Astrocyte of the cerebellum (primary cell): ENCODE results near the gene RELT.

Experiments
- DNase-seq: peaks from one replicate; pipeline ENCODE4 v3.0.0-alpha.2; 2011; ENCODE audit warnings: low read depth
- H3K4me3 ChIP-seq: 2 replicates; pipeline ENCODE4 v1.5.1; 2011; ENCODE audit warnings: mild to moderate bottlenecking, low read depth, low read length, moderate library complexity
- in situ Hi-C: cut with HindIII; loops from 2 replicates; pipeline ENCODE4 v1.10.0; 2017; ENCODE audit warnings: low sequenced_read_pairs
- TF ChIP-seq, protein P1 (sequence below): IDR thresholded peaks from 2 replicates; pipeline ENCODE4 v1.5.1; 2012; ENCODE audit warnings: low read length, low read depth, moderate library complexity, mild to moderate bottlenecking; ENCODE audit errors: missing control alignments

Gene RELT

DNA sequence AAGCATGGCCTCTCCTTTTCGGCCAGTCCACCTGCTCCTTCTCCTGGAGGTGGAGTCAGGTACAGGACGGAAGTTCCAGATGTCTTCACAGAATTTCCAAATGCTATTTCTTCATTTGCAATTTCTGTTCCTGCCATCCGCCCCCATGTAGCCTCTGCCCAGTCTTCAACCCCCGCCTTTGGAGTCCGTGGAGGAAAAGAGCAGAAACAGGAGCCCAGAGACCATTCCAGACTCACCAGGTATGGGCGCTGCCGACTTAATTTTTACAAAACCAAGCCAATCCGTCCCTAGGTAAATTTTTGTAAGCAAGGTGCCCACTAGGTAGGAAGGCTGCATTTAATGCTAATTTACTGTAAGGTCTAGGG lies 28.9 kb downstream of the RELT start:
- in situ Hi-C loops = no loop called here
- TF ChIP-seq, protein P1, sequence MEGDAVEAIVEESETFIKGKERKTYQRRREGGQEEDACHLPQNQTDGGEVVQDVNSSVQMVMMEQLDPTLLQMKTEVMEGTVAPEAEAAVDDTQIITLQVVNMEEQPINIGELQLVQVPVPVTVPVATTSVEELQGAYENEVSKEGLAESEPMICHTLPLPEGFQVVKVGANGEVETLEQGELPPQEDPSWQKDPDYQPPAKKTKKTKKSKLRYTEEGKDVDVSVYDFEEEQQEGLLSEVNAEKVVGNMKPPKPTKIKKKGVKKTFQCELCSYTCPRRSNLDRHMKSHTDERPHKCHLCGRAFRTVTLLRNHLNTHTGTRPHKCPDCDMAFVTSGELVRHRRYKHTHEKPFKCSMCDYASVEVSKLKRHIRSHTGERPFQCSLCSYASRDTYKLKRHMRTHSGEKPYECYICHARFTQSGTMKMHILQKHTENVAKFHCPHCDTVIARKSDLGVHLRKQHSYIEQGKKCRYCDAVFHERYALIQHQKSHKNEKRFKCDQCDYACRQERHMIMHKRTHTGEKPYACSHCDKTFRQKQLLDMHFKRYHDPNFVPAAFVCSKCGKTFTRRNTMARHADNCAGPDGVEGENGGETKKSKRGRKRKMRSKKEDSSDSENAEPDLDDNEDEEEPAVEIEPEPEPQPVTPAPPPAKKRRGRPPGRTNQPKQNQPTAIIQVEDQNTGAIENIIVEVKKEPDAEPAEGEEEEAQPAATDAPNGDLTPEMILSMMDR = no peak
- no peak overlapping the region for H3K4me3 ChIP-seq
- no peak for DNase-seq

DNA sequence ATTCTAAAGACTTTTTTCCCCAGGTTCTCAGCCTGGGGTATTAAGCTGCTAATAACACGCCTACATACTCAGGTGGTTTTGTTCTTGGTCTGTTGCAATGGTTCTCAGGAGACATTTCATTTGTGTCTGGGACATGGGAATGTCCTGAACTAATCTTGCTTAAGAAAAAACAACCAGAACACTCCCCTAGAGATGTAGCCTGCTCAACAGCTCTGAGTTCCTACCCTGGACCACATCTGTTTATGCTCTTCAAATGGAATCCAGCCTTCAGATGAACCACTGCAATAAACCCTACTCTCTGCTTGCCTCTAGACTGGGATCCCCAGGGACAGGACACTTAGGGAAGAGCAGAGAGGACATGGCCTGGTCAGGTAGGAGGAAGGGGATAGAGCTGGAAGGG lies 29.9 kb downstream of the RELT start:
- TF ChIP-seq, protein P1 = no peak
- no peak for DNase-seq
- no peak overlapping the region for H3K4me3 ChIP-seq
- in situ Hi-C loops = no loop called here

DNA sequence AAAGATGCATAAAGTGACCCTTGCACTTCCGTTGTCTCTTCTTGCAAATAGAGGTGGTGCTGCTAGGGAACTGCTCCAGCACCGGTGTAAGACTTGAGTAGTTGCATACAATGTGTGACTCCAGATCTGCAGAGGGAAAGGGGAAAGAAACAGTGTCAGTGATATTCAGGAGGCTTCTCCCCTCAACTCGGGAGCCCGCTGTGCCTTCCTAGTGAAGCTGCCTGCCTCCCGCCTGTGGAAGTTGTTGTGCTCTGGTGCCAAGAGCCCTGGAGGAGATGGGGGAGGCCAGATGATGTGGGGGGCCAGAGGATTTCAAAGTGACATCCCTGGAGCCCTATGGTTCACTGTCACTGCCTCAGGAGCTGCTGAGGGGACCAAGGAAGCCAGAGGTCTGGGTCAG lies 30.4 kb downstream of the RELT start:
- in situ Hi-C loops = no loop called here
- DNase-seq = no peak
- H3K4me3 ChIP-seq = no peak overlapping the region
- TF ChIP-seq, protein P1 = no peak

DNA sequence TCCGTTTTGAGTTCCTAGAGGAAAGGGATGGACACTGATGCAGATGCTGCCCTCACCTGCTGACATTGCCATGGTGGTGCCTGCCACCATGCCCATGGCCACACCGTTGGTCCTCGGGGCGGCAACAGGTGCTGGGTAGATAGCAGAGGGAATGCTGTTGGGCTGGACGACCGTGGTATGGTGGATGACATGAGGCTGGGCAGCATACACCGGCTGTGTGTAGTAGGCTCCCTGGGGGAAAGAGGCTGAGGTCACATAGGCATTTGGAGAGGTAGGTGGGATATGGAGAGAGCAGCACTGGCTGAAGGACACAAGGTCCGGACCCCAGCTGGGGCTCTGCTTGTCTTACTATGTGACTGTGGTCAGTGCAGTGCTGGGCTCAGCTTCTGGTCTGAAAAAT lies 33.2 kb downstream of the RELT start:
- in situ Hi-C loops = no loop called here
- no peak overlapping the region for H3K4me3 ChIP-seq
- TF ChIP-seq, protein P1 = no peak
- DNase-seq = no peak

DNA sequence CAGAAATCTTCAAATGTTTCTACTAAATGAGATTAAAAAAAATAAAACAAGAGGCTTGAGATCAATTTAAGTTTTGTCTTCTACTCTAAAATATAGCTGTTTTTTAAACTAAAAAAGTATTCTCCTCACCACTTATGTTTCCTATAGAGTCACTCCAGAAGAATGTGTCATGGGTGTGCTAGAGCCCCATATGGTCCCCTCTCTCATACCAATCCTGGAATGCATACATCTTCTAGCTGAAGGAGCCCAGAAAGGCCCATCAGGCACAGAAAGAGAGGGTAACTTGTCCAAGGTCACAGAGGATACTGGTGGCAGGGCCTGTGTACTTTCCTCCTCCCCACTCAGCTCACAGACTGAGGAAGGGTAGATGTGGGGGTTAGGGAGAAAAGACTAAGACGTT lies 34.4 kb downstream of the RELT start:
- no peak for DNase-seq
- in situ Hi-C loops = no loop called here
- TF ChIP-seq, protein P1 = no peak
- H3K4me3 ChIP-seq = no peak overlapping the region

DNA sequence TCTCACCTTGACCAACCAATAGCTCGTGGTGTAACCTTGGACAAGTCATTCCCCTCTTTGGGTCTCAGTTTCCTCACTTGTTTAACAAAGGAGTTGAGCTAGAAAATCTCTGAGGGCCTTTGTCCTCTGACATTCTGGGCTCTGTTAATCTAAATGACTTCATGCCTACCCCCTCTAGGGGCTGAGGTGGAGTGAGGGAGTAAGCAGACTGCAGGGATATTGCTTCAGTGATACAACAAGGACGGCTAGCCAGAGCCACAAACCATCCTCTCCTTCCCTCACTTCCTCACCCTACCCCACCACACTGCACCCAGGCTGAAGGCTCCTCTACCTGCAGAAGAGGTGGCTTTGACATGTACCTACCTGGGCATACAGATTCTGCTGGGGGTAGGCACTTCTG lies 34.8 kb downstream of the RELT start:
- no peak for DNase-seq
- no peak overlapping the region for H3K4me3 ChIP-seq
- in situ Hi-C loops = no loop called here
- TF ChIP-seq, protein P1 = no peak

DNA sequence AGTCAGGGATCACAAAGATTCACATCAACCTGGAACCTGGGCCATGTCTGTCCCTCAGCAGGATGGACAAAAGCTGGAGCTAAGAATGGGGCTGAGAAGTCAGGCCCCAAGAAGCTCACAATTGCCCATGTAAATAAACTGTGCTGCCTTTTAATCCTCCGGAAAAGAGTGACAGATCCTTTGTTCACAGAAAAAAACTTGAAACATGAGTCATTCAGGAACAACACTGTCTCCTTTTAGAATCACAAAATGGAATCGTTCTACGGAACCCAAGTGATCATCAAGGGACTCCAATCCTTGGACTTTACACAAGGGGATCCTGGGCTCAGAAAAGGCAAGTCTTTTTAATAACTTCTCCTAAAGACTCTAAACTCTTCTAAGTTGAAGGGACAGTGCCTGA lies 36.1 kb downstream of the RELT start:
- TF ChIP-seq, protein P1 = no peak
- no peak for DNase-seq
- H3K4me3 ChIP-seq = no peak overlapping the region
- in situ Hi-C loops = no loop called here
